SK-N-SH treated with all-trans-retinoic acid at 6 μM for 48 hours (cell line): Measurements from ENCODE around the gene ARHGAP8.

Source experiments
- ATAC-seq: fragments of 200-7000 bp; cut with Tn5 transposase; 3 replicates; pipeline ENCODE4 v1.9.1; 2020; ENCODE audit warnings: mild to moderate bottlenecking, moderate library complexity
- ARNTL ChIP-seq: fragments of 450-650 bp; formaldehyde crosslinking; IDR thresholded peaks from 2 replicates; pipeline ENCODE4 v1.5.0; 2020; ENCODE audit warnings: low read depth, mild to moderate bottlenecking, moderate library complexity, borderline replicate concordance
- BACH2 ChIP-seq: fragments of 250-450 bp; sonication (Bioruptor Pico); IDR thresholded peaks from 2 replicates; pipeline ENCODE4 v1.9.0; 2021; ENCODE audit warnings: mild to moderate bottlenecking, borderline replicate concordance
- CSDC2 ChIP-seq: fragments of 250-450 bp; sonication (Bioruptor Pico); IDR thresholded peaks from 2 replicates; pipeline ENCODE4 v1.5.0; 2020; ENCODE audit warnings: mild to moderate bottlenecking, moderate library complexity
- CSRNP3 ChIP-seq: fragments of 250-450 bp; sonication (Bioruptor Pico); IDR thresholded peaks from 2 replicates; pipeline ENCODE4 v1.5.1; 2021; ENCODE audit warnings: mild to moderate bottlenecking, moderate library complexity
- ESRRG ChIP-seq: fragments of 250-450 bp; sonication (Bioruptor Pico); IDR thresholded peaks from 2 replicates; pipeline ENCODE4 v1.6.1; 2021; ENCODE audit warnings: mild to moderate bottlenecking
- GLIS3 ChIP-seq: fragments of 250-450 bp; sonication (Bioruptor Pico); IDR thresholded peaks from 2 replicates; pipeline ENCODE4 v1.5.0; 2020; ENCODE audit warnings: mild to moderate bottlenecking, moderate library complexity
- ISL1 ChIP-seq: fragments of 250-450 bp; sonication (Bioruptor Pico); IDR thresholded peaks from 2 replicates; pipeline ENCODE4 v2.1.2; 2022; ENCODE audit warnings: mild to moderate bottlenecking, moderate library complexity
- OSR1 ChIP-seq: fragments of 250-450 bp; sonication (Bioruptor Pico); IDR thresholded peaks from 2 replicates; pipeline ENCODE4 v1.8.0; 2022; ENCODE audit warnings: moderate library complexity, mild to moderate bottlenecking, inconsistent platforms
- PATZ1 ChIP-seq: fragments of 250-450 bp; sonication (Bioruptor Pico); IDR thresholded peaks from 2 replicates; pipeline ENCODE4 v1.8.0; 2020; ENCODE audit warnings: mild to moderate bottlenecking, moderate library complexity, borderline replicate concordance
- POU6F1 ChIP-seq: fragments of 250-450 bp; sonication (Bioruptor Pico); IDR thresholded peaks from 2 replicates; pipeline ENCODE4 v1.8.0; 2021; ENCODE audit warnings: low read depth, mild to moderate bottlenecking, moderate library complexity, borderline replicate concordance
- PPARA ChIP-seq: fragments of 250-450 bp; sonication (Bioruptor Pico); IDR thresholded peaks from 2 replicates; pipeline ENCODE4 v1.5.0; 2020; ENCODE audit warnings: mild to moderate bottlenecking, borderline replicate concordance
- RARB ChIP-seq: fragments of 250-450 bp; sonication (Bioruptor Pico); IDR thresholded peaks from 2 replicates; pipeline ENCODE4 v1.8.0; 2021; ENCODE audit warnings: mild to moderate bottlenecking, moderate library complexity
- TCF4 ChIP-seq: fragments of 250-450 bp; sonication (Bioruptor Pico); IDR thresholded peaks from 2 replicates; pipeline ENCODE4 v1.8.0; 2021; ENCODE audit warnings: mild to moderate bottlenecking, moderate library complexity, borderline replicate concordance
- TOX ChIP-seq: fragments of 250-450 bp; sonication (Bioruptor Pico); IDR thresholded peaks from 2 replicates; pipeline ENCODE4 v1.8.0; 2021; ENCODE audit warnings: mild to moderate bottlenecking, moderate library complexity, borderline replicate concordance
- TSHZ2 ChIP-seq: fragments of 250-450 bp; sonication (Bioruptor Pico); IDR thresholded peaks from 2 replicates; pipeline ENCODE4 v1.5.0; 2020; ENCODE audit warnings: mild to moderate bottlenecking, moderate library complexity
- ZC3H10 ChIP-seq: fragments of 250-450 bp; sonication (Bioruptor Pico); IDR thresholded peaks from 2 replicates; pipeline ENCODE4 v1.5.1; 2021; ENCODE audit warnings: mild to moderate bottlenecking, moderate library complexity
- ZFP3 ChIP-seq: fragments of 250-450 bp; sonication (Bioruptor Pico); IDR thresholded peaks from 2 replicates; pipeline ENCODE4 v1.5.0; 2020; ENCODE audit warnings: mild to moderate bottlenecking, moderate library complexity
- ZFP30 ChIP-seq: fragments of 450-650 bp; formaldehyde crosslinking; IDR thresholded peaks from 2 replicates; pipeline ENCODE4 v1.5.0; 2022; ENCODE audit warnings: mild to moderate bottlenecking, moderate library complexity
- ZNF565 ChIP-seq: fragments of 450-650 bp; formaldehyde crosslinking; conservative IDR thresholded peaks from 2 replicates; pipeline ENCODE4 v1.5.0; 2020; ENCODE audit warnings: low read depth, mild to moderate bottlenecking, moderate library complexity
- ZNF70 ChIP-seq: fragments of 450-650 bp; formaldehyde crosslinking; IDR thresholded peaks from 2 replicates; pipeline ENCODE4 v1.5.0; 2020; ENCODE audit warnings: mild to moderate bottlenecking, moderate library complexity
- ZNF8 ChIP-seq: fragments of 450-650 bp; formaldehyde crosslinking; IDR thresholded peaks from 2 replicates; pipeline ENCODE4 v1.5.0; 2020; ENCODE audit warnings: mild to moderate bottlenecking, moderate library complexity

Gene ARHGAP8

GRCh38 chr22:44882226-44882905 is 130.0 kb downstream of the ARHGAP8 start:
- TF ChIP-seq ZNF8 (CRISPR knock-in tag) (no peak), ZNF70 (CRISPR knock-in tag) (no peak)
- TF ChIP-seq, all 23 proteins: peak for 0
- ATAC-seq: no peak

- ATAC-seq: no peak
- TF ChIP-seq TSHZ2 (CRISPR knock-in tag) (no peak), CSRNP3 (CRISPR knock-in tag) (no peak), RARB (no peak), TOX (CRISPR knock-in tag) (no peak), OSR1 (CRISPR knock-in tag) (no peak), ARNTL (CRISPR knock-in tag) (no peak), ZFP3 (no peak), ESRRG (CRISPR knock-in tag) (no peak), ZFP30 (no peak), ZNF70 (CRISPR knock-in tag) (no peak), POU6F1 (CRISPR knock-in tag) (no peak), ZNF565 (CRISPR knock-in tag) (no peak), BACH2 (no peak), PPARA (CRISPR knock-in tag) (no peak), ZC3H10 (no peak), ZNF8 (CRISPR knock-in tag) (no peak), CSDC2 (CRISPR knock-in tag) (no peak)
These were observed 130.6 kb downstream of the ARHGAP8 start for GRCh38 chr22:44883011-44883421.

GRCh38 chr22:44884562-44884961 is 132.2 kb downstream of the ARHGAP8 start:
- ATAC-seq: no peak
- TF ChIP-seq ZFP3 (no peak), PPARA (CRISPR knock-in tag) (no peak), ZNF8 (CRISPR knock-in tag) (no peak), CSDC2 (CRISPR knock-in tag) (no peak)
- TF ChIP-seq, all 23 proteins: peak for 0

- TF ChIP-seq TCF4 (no peak), ZNF8 (CRISPR knock-in tag) (no peak), POU6F1 (CRISPR knock-in tag) (no peak), GLIS3 (CRISPR knock-in tag) (no peak), PATZ1 (no peak), CSDC2 (CRISPR knock-in tag) (no peak), ISL1 (CRISPR knock-in tag) (no peak), ZFP3 (no peak)
- no peak for ATAC-seq
These were observed 132.8 kb downstream of the ARHGAP8 start for GRCh38 chr22:44884968-44885805.
